ENCODE measurements around the gene KRTAP10-3.

DNA sequence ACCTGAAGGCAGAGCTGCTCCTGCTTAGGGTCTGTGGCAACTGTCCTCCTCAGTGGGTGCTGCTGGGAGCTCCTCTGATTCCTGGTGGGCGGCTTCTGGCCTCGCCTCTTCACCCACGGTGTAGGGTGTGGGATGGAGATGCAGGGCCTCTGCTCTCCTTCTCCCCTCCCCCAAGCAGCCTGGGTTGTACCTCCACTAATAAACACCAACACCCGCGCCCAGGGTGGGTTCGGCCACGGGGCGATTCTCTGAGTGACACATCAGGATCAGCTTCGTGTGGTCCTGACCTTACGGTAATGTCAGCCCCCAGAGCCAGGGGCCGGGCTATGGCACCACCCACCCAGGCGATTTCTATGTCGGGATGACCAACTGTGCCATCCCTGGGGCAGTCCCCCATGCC, 42.3 kb downstream of the KRTAP10-3 start:
- TF ChIP-seq POLR2A (IDR thresholded peaks at IDR 0.05) = no peak
- TF ChIP-seq, protein P1, sequence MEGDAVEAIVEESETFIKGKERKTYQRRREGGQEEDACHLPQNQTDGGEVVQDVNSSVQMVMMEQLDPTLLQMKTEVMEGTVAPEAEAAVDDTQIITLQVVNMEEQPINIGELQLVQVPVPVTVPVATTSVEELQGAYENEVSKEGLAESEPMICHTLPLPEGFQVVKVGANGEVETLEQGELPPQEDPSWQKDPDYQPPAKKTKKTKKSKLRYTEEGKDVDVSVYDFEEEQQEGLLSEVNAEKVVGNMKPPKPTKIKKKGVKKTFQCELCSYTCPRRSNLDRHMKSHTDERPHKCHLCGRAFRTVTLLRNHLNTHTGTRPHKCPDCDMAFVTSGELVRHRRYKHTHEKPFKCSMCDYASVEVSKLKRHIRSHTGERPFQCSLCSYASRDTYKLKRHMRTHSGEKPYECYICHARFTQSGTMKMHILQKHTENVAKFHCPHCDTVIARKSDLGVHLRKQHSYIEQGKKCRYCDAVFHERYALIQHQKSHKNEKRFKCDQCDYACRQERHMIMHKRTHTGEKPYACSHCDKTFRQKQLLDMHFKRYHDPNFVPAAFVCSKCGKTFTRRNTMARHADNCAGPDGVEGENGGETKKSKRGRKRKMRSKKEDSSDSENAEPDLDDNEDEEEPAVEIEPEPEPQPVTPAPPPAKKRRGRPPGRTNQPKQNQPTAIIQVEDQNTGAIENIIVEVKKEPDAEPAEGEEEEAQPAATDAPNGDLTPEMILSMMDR (IDR thresholded peaks at IDR 0.05) = no peak

Measured in breast epithelium (tissue), 3 donors.